Chondrocyte (in vitro differentiated cells): ENCODE results near the gene HNRNPA2B1. TPM values are rescaled to one million over a fixed set of nuclear protein-coding genes. Genes with fewer than 3 reads are reported as not detected.
"Not testable (repeated sequence)": the region's sequence is repeated elsewhere in the genome, so short reads cannot be mapped to it uniquely, and the experiment has no call there.

ENCODE experiments used
- DNase-seq: peaks from one replicate; pipeline ENCODE4 v3.0.0; 2021; ENCODE audit warnings: mixed read lengths, low spot score
- H3K27ac Mint-ChIP-seq: one replicate; pipeline ENCODE4 v1.8.0; 2021; ENCODE audit warnings: mild to moderate bottlenecking, moderate library complexity, mixed read lengths; ENCODE audit not compliant: unreplicated experiment
- H3K27me3 Mint-ChIP-seq: 2 replicates; pipeline ENCODE4 v1.8.0; 2021; ENCODE audit warnings: low read depth, mixed read lengths
- H3K36me3 Mint-ChIP-seq: 2 replicates; pipeline ENCODE4 v1.8.0; 2021; ENCODE audit warnings: low read depth, mixed read lengths
- H3K4me1 Mint-ChIP-seq: 2 replicates; pipeline ENCODE4 v1.8.0; 2021; ENCODE audit warnings: low read depth, mild to moderate bottlenecking, mixed read lengths
- H3K4me3 Mint-ChIP-seq: one replicate; pipeline ENCODE4 v1.8.0; 2021; ENCODE audit warnings: mild to moderate bottlenecking, moderate library complexity, mixed read lengths; ENCODE audit not compliant: unreplicated experiment
- H3K9me3 Mint-ChIP-seq: 2 replicates; pipeline ENCODE4 v1.8.0; 2021; ENCODE audit warnings: low read depth, mixed read lengths
- CTCF ChIP-seq: fragments of 200-600 bp; sonication (generic); IDR thresholded peaks from 2 replicates; pipeline ENCODE4 v1.5.0; 2021; ENCODE audit warnings: antibody characterized with exemption, mild to moderate bottlenecking, moderate library complexity
- total RNA-seq: library from RNA; stranded (reverse); gene quantifications from 3 replicates; pipeline ENCODE4 v1.2.1, GENCODE V29; 2021

HNRNPA2B1 gene
- total RNA-seq, 1 donor from 2014 or later = 313 TPM

- H3K27ac Mint-ChIP-seq = no peak overlapping the region
- no peak for DNase-seq
- H3K36me3 Mint-ChIP-seq = peaks cover 4% of the 10 kb centered on the region
- H3K4me3 Mint-ChIP-seq = no peak overlapping the region
- peaks cover 36% of the 10 kb centered on the region for H3K27me3 Mint-ChIP-seq
- TF ChIP-seq CTCF = no peak
- peaks cover 10% of the 10 kb centered on the region for H3K4me1 Mint-ChIP-seq
- H3K9me3 Mint-ChIP-seq = no peaks in the 10 kb centered on the region
Observed at GRCh38 chr7:26149391-26149977, 51.1 kb downstream of the HNRNPA2B1 start.

GRCh38 chr7:26148307-26148700 lies 52.2 kb downstream of the HNRNPA2B1 start:
- Mint-ChIP-seq H3K4me1 (peaks cover 12% of the 10 kb centered on the region), H3K27me3 (peaks cover 30% of the 10 kb centered on the region)
- H3K9me3 Mint-ChIP-seq, H3K4me3 Mint-ChIP-seq, H3K27ac Mint-ChIP-seq, DNase-seq, H3K36me3 Mint-ChIP-seq: not testable (repeated sequence)

GRCh38 chr7:26147646-26148306 lies 52.8 kb downstream of the HNRNPA2B1 start:
- H3K4me3 Mint-ChIP-seq, H3K27ac Mint-ChIP-seq, H3K9me3 Mint-ChIP-seq, H3K36me3 Mint-ChIP-seq, DNase-seq, H3K4me1 Mint-ChIP-seq: not testable (repeated sequence)
- H3K27me3 Mint-ChIP-seq = peaks cover 25% of the 10 kb centered on the region

GRCh38 chr7:26147030-26147429 lies 53.5 kb downstream of the HNRNPA2B1 start:
- H3K4me1 Mint-ChIP-seq = peaks cover 10% of the 10 kb centered on the region
- peaks cover 25% of the 10 kb centered on the region for H3K27me3 Mint-ChIP-seq
- no peak for TF ChIP-seq CTCF
- H3K9me3 Mint-ChIP-seq = no peaks in the 10 kb centered on the region
- H3K4me3 Mint-ChIP-seq = no peak overlapping the region
- peaks cover 4% of the 10 kb centered on the region for H3K36me3 Mint-ChIP-seq
- no peak overlapping the region for H3K27ac Mint-ChIP-seq
- no peak for DNase-seq

- Mint-ChIP-seq H3K27ac (no peak overlapping the region), H3K36me3 (no peaks in the 10 kb centered on the region), H3K4me3 (no peak overlapping the region), H3K4me1 (peaks cover 13% of the 10 kb centered on the region), H3K9me3 (no peaks in the 10 kb centered on the region), H3K27me3 (peaks cover 12% of the 10 kb centered on the region)
- no peak for DNase-seq
- no peak for TF ChIP-seq CTCF
Observed at GRCh38 chr7:26145238-26145637, 55.3 kb downstream of the HNRNPA2B1 start.

GRCh38 chr7:26144184-26145080 lies 56.1 kb downstream of the HNRNPA2B1 start:
- DNase-seq = no peak
- Mint-ChIP-seq H3K27ac (no peak overlapping the region), H3K27me3 (peaks cover 9% of the 10 kb centered on the region), H3K9me3 (no peaks in the 10 kb centered on the region), H3K36me3 (no peaks in the 10 kb centered on the region), H3K4me1 (peaks cover 13% of the 10 kb centered on the region), H3K4me3 (no peak overlapping the region)
- TF ChIP-seq CTCF = no peak
